ENCODE data around the gene ANKRD44. TPM values are rescaled to one million over a fixed set of nuclear protein-coding genes. Genes with fewer than 3 reads are reported as not detected.

The ANKRD44 gene
- polyA plus RNA-seq, 6 donors from 2014 or later, result 107 to 176 (median 141) TPM

DNA sequence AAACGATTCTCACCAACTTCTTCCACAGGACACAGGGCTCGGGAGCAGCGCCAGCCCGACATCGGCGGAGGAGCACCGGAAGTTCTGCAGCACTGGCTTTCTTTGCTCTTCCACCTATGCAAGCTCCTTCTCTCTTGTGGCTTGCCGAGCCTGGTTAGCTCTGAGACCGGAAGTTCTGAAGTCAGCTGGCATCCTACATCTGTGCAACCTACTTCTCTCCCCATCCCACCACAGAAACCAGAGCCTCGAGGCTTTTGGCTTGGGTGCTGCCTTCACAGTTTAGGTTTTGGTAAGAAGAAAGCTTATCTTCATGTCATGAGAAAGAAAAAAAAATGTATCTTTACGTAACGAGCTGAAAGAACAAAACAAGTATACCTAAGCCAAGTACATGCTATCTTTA, 111.7 kb downstream of the ANKRD44 start:
- H3K4me1 Mint-ChIP-seq, result peaks cover 74 to 91% (median 75%) of the 10 kb centered on the region in 3 donors
- peak; percentile 98 to 99 for ATAC-seq (ENCODE audit: low read depth in 2 of 2)
- H3K27ac Mint-ChIP-seq, result peak overlapping the region; percentile 95 to 98 (median 97)
- H3K27me3 Mint-ChIP-seq, result no peaks in the 10 kb centered on the region
- H3K9me3 Mint-ChIP-seq, result no peaks in the 10 kb centered on the region
- DNase-seq, result peak; percentile 87
- peaks cover 15 to 24% of the 10 kb centered on the region in 2 donors for H3K36me3 Mint-ChIP-seq
- peak overlapping the region; percentile 83 to 98 (median 91) for H3K4me3 Mint-ChIP-seq

DNA sequence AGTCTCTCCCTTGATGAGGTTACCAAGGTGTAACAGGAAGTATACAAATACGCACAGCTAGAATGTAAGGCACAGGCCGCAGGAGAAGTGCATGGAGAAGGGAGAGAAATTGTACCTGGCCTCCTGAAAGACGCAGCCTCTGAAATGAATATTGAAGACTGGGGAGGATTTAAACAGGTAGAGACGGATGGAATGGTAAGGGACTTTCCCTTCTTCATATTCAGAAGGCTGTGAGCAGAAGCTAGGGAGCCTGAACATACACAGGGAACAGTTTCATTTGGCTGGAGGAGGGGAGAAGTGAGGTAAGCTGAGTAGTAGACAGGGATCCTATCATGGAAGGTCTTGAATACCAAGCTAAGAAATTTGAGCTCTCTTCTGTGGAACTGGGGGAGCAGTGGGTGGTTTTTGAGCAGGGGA, 112.7 kb downstream of the ANKRD44 start:
- Mint-ChIP-seq H3K4me1 (peaks cover 74 to 93% (median 75%) of the 10 kb centered on the region in 3 donors), H3K36me3 (peaks cover 15 to 24% of the 10 kb centered on the region in 2 donors), H3K9me3 (no peaks in the 10 kb centered on the region), H3K4me3 (peak overlapping the region; percentile 83 to 98 (median 91)), H3K27ac (peak overlapping the region; percentile 95 to 98 (median 96)), H3K27me3 (no peaks in the 10 kb centered on the region)
- ATAC-seq (ENCODE audit: low read depth in 2 of 2) (no peak), DNase-seq (no peak)

DNA sequence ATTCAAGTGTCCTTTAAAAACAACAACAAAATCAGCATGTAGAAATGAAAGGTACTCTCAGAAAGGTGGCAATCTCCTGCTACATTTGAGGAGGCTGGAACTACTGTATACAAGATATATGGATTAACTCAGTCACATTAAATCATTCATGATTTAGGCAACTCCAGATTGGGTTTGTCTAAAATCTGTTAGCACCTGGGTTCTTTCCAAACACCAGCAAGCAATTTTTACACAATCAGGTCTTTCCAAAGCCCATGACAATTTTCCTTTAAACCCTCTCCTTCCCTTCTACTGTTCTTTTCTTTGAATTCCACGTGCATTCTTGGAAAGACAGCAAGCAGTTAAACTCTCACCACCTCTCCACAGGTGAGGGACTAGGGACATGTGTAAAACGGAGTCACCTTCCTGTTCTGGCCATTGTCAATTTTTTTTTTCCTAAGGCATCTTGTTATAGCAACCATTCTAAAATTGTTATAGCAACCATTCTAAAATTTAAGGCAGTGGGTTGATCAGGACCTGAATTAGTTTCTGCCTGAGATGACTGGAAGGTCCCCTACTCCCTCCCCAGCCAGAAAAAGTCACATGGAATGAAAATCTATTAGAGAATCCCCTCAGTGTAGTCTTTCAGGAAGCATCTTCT, 113.9 kb downstream of the ANKRD44 start:
- Mint-ChIP-seq H3K27ac (peak overlapping the region in 5 of 6 donors; percentile 64 to 95 (median 95)), H3K36me3 (peaks cover 7 to 17% of the 10 kb centered on the region in 2 donors), H3K4me1 (peaks cover 72 to 90% (median 76%) of the 10 kb centered on the region in 3 donors), H3K27me3 (no peaks in the 10 kb centered on the region), H3K4me3 (peak overlapping the region; percentile 42 to 98 (median 88)), H3K9me3 (no peaks in the 10 kb centered on the region)
- ATAC-seq (ENCODE audit: low read depth in 2 of 2), result no peak
- no peak for DNase-seq

DNA sequence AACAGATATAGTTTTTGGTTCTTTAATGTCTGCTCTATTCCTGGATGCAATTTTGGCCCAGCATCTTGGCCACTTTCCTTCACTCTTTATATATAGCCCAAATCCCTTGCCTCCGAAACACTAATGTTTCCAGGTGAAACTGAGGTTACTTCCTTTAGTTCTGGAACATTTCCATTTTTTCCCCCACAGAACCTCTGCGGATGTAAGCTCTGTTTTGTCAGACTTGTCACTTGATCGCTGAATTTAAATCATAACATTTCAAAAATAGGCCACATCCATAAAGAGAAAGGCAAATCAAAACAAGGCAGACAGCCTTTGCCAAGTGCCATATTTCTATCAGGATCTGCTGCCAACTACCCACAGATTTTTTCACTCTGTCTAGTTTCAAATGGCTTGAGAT, 115.1 kb downstream of the ANKRD44 start:
- peaks cover 72 to 90% (median 78%) of the 10 kb centered on the region in 3 donors for H3K4me1 Mint-ChIP-seq
- no peaks in the 10 kb centered on the region for H3K27me3 Mint-ChIP-seq
- peaks cover 7 to 14% of the 10 kb centered on the region in 2 donors for H3K36me3 Mint-ChIP-seq
- H3K27ac Mint-ChIP-seq, result peak overlapping the region; percentile 49 to 95 (median 83)
- no peaks in the 10 kb centered on the region for H3K9me3 Mint-ChIP-seq
- DNase-seq (no peak), ATAC-seq (ENCODE audit: low read depth in 2 of 2) (no peak)
- peak overlapping the region in 4 of 8 donors; percentile 61 to 98 (median 80) for H3K4me3 Mint-ChIP-seq

DNA sequence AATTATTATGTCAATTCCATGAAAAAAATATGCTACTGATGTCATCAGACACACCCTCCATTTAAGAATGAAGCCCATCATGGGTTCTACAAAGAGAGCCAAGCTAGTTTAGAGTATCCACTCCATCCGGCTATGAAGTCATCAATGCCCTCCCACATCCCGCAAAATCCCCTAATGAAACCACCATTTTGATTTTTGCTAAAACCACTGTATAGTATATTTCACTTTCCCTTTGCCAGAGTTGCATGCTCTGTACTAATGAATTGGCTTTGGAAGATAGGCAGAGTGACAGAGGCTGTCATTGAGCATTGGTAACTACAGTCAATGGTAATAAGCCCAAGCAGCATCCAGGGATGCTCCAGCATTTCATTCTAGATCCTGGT, 118.6 kb downstream of the ANKRD44 start:
- DNase-seq, result no peak
- H3K4me1 Mint-ChIP-seq, result peaks cover 62 to 87% (median 75%) of the 10 kb centered on the region in 3 donors

DNA sequence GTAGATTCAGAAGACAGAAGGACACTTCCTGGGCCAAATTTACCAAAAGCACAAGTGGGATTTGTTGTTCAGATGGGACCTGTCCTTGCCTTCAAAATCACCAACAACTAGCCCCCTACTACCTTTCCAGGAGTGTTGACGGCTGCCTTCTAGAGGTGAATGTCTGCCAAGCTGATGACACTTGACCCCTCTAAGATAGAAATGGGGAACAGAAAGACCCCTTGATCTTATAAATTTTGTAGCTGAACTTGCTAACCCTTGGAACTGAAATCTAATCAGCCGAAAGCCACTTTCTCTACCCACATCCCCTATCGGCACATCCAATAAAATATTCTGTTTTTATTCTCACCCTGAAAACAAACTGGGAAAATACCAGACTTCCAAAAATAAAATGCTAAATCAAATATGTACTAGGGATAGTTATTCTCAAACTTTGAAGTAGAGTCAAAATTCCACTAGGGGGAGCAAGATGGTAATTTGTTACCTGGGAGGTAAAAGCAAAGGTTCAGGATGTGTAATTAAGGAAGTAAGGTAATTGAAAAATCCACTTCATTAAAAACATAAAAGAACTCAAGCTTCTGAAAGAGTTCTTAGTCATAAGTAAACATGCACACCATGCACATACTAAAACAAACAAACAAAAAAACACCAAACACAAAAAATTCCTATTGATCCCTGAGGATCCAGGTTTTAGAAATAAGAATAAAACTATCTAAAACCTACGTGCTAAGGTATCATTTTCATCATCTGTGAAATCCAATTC, 119.2 kb downstream of the ANKRD44 start:
- Mint-ChIP-seq H3K27ac (peak overlapping the region; percentile 11 to 83 (median 54)), H3K4me3 (peak overlapping the region in 6 of 8 donors; percentile 11 to 54 (median 24)), H3K36me3 (peaks cover 0 to 6% of the 10 kb centered on the region in 2 donors), H3K27me3 (no peaks in the 10 kb centered on the region), H3K4me1 (peaks cover 58 to 84% (median 69%) of the 10 kb centered on the region in 3 donors), H3K9me3 (no peaks in the 10 kb centered on the region)
- peak; percentile 75 to 83 for ATAC-seq (ENCODE audit: low read depth in 2 of 2)
- peak; percentile 68 for DNase-seq

More for the DNA sequence above, 118.6 kb downstream of the ANKRD44 start:
- Mint-ChIP-seq H3K36me3 (peaks cover 0 to 8% of the 10 kb centered on the region in 2 donors), H3K27ac (peak overlapping the region in 5 of 6 donors; percentile 11 to 83 (median 79)), H3K9me3 (no peaks in the 10 kb centered on the region), H3K27me3 (no peaks in the 10 kb centered on the region), H3K4me3 (peak overlapping the region in 7 of 8 donors; percentile 10 to 54 (median 25))
- ATAC-seq (ENCODE audit: low read depth in 2 of 2), result peak; percentile 72 to 82

DNA sequence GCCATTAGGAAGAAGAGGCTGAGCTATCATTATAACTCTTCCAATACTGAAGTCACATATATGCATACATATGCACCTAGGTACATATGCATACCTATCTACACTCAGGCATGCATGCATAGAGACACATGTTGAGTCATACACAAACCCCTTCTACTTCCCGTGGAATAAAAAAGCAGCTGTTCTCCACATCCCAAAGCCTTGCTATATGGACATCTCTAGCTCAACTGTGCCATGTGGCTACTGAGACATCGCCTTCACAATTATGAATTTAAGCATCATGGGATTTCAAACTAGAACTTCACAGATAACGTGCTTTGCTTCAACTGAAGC, 120.5 kb downstream of the ANKRD44 start:
- peaks cover 45 to 83% (median 61%) of the 10 kb centered on the region in 3 donors for H3K4me1 Mint-ChIP-seq
- H3K4me3 Mint-ChIP-seq, result no peak overlapping the region
- H3K27ac Mint-ChIP-seq, result peak overlapping the region in 3 of 6 donors; percentile 10 to 87 (median 66)

DNA sequence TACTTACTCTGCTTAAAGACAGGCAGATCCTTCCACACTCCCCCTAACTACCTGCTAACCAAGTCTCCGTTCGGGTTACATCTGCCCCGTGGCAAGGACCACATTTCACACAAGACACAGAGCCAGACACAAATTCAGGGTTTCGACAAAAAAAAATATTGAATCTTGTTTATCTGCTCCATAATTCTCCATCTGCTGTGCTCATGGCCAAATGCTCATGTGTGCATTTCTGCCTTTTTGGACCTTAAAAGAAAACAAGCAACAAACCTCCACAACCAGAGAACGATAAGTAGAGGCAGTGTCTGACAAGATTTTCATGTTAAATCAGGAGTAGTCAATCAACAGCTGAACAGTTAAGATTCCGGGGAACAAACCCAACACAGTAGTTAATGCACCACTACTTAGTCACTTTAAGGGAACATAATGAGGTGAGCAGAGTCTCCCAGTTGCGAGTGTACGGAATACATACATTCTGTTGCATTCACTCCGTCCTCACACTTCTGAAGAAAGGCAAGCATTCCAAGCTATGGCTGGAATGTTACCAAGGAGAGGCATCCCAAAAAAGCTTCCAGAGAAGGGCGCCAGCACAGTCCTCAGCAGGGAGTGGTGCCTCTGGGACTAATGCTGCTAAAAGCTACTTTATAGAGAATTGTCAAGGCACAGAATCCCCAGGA, 121.0 kb downstream of the ANKRD44 start:
- H3K4me3 Mint-ChIP-seq, result no peak overlapping the region
- no peak for DNase-seq
- peak overlapping the region in 5 of 6 donors; percentile 15 to 87 (median 64) for H3K27ac Mint-ChIP-seq
- H3K27me3 Mint-ChIP-seq, result no peaks in the 10 kb centered on the region
- no peaks in the 10 kb centered on the region for H3K9me3 Mint-ChIP-seq
- H3K4me1 Mint-ChIP-seq, result peaks cover 43 to 79% (median 61%) of the 10 kb centered on the region in 3 donors
- no peak for ATAC-seq (ENCODE audit: low read depth in 2 of 2)
- peaks cover 3 to 15% of the 10 kb centered on the region in 2 donors for H3K36me3 Mint-ChIP-seq

More for the DNA sequence above, 120.5 kb downstream of the ANKRD44 start:
- Mint-ChIP-seq H3K9me3 (no peaks in the 10 kb centered on the region), H3K27me3 (no peaks in the 10 kb centered on the region), H3K36me3 (peaks cover 0 to 16% of the 10 kb centered on the region in 2 donors)
- no peak for ATAC-seq (ENCODE audit: low read depth in 2 of 2)
- DNase-seq, result no peak

DNA sequence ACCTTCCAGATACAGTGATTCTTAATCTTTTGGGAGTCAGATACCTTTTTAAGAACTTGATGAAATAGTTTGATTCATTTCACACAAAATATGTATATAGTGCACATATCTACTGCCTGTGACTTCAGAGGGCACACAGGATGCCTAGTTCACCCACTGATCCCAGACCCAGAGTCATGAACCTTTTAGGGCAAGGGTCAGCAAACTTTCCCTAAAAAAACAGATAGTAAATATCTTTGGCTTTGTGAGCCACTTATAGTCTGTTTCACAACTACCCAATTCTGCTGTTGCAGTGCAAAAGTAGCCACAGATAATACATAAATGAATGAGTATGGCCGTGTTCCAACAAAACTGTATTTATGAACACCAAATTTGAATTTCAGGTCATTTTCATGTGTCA, 124.9 kb downstream of the ANKRD44 start:
- Mint-ChIP-seq H3K4me1 (peaks cover 51 to 76% (median 75%) of the 10 kb centered on the region in 3 donors), H3K27ac (peak overlapping the region in 5 of 6 donors; percentile 35 to 86 (median 49)), H3K36me3 (peaks cover 26 to 29% of the 10 kb centered on the region in 2 donors), H3K27me3 (no peaks in the 10 kb centered on the region), H3K4me3 (no peak overlapping the region), H3K9me3 (no peaks in the 10 kb centered on the region)
- no peak for DNase-seq
- ATAC-seq (ENCODE audit: low read depth in 2 of 2), result no peak

DNA sequence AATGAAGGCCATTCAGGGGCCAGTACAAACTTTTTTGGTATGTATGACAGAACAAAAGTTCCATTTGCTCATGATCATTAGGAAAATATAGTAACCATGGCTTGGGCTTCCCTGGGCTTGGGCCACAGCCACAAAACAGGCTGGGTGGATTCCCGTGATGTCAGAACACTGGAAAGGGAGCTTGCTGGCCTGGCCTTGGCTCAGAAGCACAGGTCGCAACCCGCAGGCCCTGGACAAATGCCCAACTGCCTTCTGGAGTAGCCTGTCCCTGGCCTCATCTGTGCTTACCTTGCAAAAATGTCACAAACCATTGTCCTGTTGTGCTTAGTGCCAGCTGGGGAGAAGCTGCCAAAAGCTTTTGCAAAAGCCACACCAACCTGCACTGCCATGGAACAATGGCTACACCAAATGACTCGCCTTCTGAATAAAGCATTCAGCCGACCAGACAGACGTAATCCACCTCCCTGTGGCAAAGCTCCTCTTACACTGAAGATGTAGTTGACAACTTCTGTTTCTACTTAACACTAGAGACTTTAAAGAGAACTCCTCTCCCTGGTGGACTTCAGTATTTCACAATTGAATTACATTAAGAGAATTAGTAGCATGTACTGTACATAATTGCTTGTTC, 125.5 kb downstream of the ANKRD44 start:
- DNase-seq (no peak), ATAC-seq (ENCODE audit: low read depth in 2 of 2) (no peak)
- Mint-ChIP-seq H3K27me3 (no peaks in the 10 kb centered on the region), H3K36me3 (peaks cover 29% of the 10 kb centered on the region in 2 donors), H3K4me1 (peaks cover 54 to 77% (median 73%) of the 10 kb centered on the region in 3 donors), H3K4me3 (no peak overlapping the region), H3K27ac (peak overlapping the region; percentile 3 to 94 (median 83)), H3K9me3 (no peaks in the 10 kb centered on the region)

DNA sequence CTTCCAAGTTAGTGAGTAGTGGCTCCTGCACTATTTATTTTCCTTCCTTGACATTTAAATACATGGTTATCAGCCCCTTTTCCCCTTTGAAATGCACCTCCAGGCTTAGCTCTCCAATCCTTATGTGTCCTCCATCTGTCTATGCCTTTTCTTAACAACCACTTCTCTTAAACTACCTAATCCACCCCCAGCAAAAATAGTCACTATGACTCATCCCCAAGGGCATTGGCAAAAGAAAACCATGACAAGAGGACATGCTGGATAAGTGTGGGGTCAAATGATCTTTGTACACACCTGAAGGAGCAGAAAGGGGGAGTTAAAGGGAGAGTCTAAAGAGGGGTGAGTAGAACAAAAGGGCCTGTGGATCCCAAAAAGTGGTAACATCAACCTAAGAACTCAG, 127.2 kb downstream of the ANKRD44 start:
- peaks cover 37 to 41% of the 10 kb centered on the region in 2 donors for H3K36me3 Mint-ChIP-seq
- H3K27ac Mint-ChIP-seq, result peak overlapping the region in 5 of 6 donors; percentile 10 to 93 (median 68)
- no peak overlapping the region for H3K4me3 Mint-ChIP-seq
- ATAC-seq (ENCODE audit: low read depth in 2 of 2) (no peak), DNase-seq (no peak)
- H3K27me3 Mint-ChIP-seq, result no peaks in the 10 kb centered on the region
- H3K9me3 Mint-ChIP-seq, result no peaks in the 10 kb centered on the region
- H3K4me1 Mint-ChIP-seq, result peaks cover 48 to 74% (median 72%) of the 10 kb centered on the region in 3 donors

DNA sequence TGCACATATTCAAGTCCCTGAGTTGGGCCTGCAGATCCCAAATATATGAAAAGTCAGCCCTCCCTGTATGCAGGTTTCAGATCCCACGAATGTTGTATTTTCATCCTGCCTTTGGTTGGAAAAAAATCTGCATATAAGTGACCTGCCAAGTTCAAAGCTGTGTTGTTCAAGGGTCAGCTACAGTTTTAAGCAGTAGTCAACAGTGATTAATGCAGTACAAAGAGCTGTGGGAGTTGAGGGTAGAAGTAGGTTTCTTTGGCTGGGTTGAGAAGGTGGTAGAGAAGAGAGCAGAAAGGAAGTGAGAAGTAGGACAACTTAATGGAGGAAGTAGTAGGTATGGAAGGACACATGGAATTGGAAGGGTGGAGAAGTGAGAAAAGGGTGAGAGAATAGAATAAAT, 127.9 kb downstream of the ANKRD44 start:
- peaks cover 43 to 70% (median 65%) of the 10 kb centered on the region in 3 donors for H3K4me1 Mint-ChIP-seq
- no peaks in the 10 kb centered on the region for H3K9me3 Mint-ChIP-seq
- no peaks in the 10 kb centered on the region for H3K27me3 Mint-ChIP-seq
- peaks cover 37 to 41% of the 10 kb centered on the region in 2 donors for H3K36me3 Mint-ChIP-seq
- no peak for ATAC-seq (ENCODE audit: low read depth in 2 of 2)
- H3K27ac Mint-ChIP-seq, result peak overlapping the region in 5 of 6 donors; percentile 3 to 93 (median 68)
- no peak for DNase-seq
- peak overlapping the region in 1 of 8 donors; percentile 2 for H3K4me3 Mint-ChIP-seq

DNA sequence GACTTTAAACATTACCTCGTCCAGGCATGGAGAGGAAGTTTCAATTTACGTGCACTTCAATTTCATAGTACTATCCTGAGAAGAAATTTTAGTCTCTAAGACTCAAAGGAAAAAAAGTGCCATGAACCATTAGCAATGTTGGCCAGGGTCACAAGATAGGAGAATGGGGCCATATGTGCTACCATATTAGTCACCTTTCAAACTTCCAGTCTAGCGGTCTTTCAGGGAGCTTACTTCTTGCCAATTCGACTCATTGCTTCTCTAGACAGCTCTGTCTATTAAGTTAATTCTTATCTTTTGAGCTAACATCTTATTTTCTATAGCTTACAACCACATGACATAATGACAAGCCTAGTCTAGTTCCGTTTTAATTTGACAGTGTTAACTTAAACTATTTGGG, 129.1 kb downstream of the ANKRD44 start:
- no peaks in the 10 kb centered on the region for H3K27me3 Mint-ChIP-seq
- H3K9me3 Mint-ChIP-seq, result no peaks in the 10 kb centered on the region
- peak overlapping the region in 4 of 6 donors; percentile 65 to 94 (median 80) for H3K27ac Mint-ChIP-seq
- peaks cover 37 to 41% of the 10 kb centered on the region in 2 donors for H3K36me3 Mint-ChIP-seq
- DNase-seq (no peak), ATAC-seq (ENCODE audit: low read depth in 2 of 2) (no peak)
- H3K4me1 Mint-ChIP-seq, result peaks cover 42 to 64% (median 62%) of the 10 kb centered on the region in 3 donors
- no peak overlapping the region for H3K4me3 Mint-ChIP-seq
